Measurements from ENCODE around the gene ATM.
A peak's percentile ranks its signal among the peaks of the same experiment; 100 is the strongest.
"Not testable (repeated sequence)": the region's sequence is repeated elsewhere in the genome, so short reads cannot be mapped to it uniquely, and the experiment has no call there.

Gene ATM

DNA sequence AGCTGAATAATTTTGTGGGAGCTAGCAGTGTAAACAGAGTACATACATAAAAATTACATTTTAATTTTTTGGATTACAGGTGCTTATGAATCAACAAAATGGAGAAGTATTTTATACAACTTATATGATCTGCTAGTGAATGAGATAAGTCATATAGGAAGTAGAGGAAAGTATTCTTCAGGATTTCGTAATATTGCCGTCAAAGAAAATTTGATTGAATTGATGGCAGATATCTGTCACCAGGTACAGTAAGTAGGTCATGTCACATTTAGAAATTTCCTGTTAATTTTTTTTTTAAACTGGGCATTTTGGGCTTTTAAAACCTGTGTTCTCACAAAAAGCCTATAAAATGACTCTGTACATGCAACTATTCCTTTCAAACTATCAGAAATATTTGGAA is 24.0 kb downstream of the ATM start:
- TF ChIP-seq POU2F2 (IDR thresholded peaks at IDR 0.05; ENCODE audit: low read depth, low read length) (no peak), TAF1 (IDR thresholded peaks at IDR 0.05; ENCODE audit: low read depth, low read length) (no peak), PAX5 (IDR thresholded peaks at IDR 0.05; ENCODE audit: insufficient read depth, low read length, severe bottlenecking) (no peak), SPI1 (IDR thresholded peaks at IDR 0.05; ENCODE audit: low read depth, low read length) (no peak), POLR2AphosphoS5 (IDR thresholded peaks at IDR 0.05; ENCODE audit: low read depth, low read length) (no peak), POLR2A (IDR thresholded peaks at IDR 0.05; ENCODE audit: low read depth, low read length) (no peak)
- DNase-seq (ENCODE audit: insufficient read length, low spot score) (no peak), FAIRE-seq (no peak)

DNA sequence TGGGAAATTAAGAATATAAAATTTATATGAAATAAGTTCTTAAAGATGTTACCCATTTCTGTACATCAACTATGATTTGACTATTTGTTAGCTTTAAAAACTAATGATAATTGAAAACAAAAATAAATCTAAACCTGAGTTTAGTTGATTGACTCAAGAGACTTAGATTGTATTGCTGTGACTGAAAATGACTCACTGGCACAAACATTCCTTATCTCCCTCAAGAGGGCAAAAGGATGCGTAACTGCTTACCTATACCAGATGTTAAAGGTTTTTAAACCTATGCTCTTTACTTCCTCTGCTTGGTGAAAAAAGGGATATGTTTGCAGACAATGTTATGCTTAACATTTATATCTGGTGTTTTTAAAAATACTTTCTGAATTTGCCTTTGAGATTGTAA is 30.3 kb downstream of the ATM start:
- no peak for FAIRE-seq
- TF ChIP-seq POLR2A (IDR thresholded peaks at IDR 0.05; ENCODE audit: low read depth, low read length) (no peak), SPI1 (IDR thresholded peaks at IDR 0.05; ENCODE audit: low read depth, low read length) (no peak), TAF1 (IDR thresholded peaks at IDR 0.05; ENCODE audit: low read depth, low read length) (no peak), PAX5 (IDR thresholded peaks at IDR 0.05; ENCODE audit: insufficient read depth, low read length, severe bottlenecking) (no peak), POU2F2 (IDR thresholded peaks at IDR 0.05; ENCODE audit: low read depth, low read length) (no peak), POLR2AphosphoS5 (IDR thresholded peaks at IDR 0.05; ENCODE audit: low read depth, low read length) (no peak)

DNA sequence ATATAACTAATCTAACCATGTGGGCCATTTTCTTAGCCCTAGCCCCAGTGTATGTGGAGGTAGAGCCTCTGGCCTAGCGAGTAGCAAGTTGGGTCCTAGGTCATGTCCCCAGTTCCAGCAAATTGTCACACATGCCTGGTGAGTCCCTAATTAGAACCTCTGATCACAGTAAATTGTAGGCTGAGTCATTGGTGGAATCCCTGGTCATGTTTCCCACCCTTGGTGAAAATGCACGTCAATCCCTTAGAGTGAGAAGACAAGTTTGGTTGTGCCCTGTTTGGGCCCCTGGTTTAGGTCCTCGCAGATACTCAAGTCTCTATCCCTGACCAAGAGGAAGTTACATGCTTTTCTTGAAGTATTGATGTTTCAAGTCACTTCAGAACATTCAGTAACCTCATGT is 46.7 kb downstream of the ATM start:
- no peak for TF ChIP-seq PAX5 (IDR thresholded peaks at IDR 0.05; ENCODE audit: insufficient read depth, low read length, severe bottlenecking)
- no peak for TF ChIP-seq SPI1 (IDR thresholded peaks at IDR 0.05; ENCODE audit: low read depth, low read length)
- no peak for TF ChIP-seq POLR2AphosphoS5 (IDR thresholded peaks at IDR 0.05; ENCODE audit: low read depth, low read length)
- TF ChIP-seq TAF1 (IDR thresholded peaks at IDR 0.05; ENCODE audit: low read depth, low read length) = no peak
- no peak for TF ChIP-seq POLR2A (IDR thresholded peaks at IDR 0.05; ENCODE audit: low read depth, low read length)
- TF ChIP-seq POU2F2 (IDR thresholded peaks at IDR 0.05; ENCODE audit: low read depth, low read length) = no peak
- DNase-seq (ENCODE audit: insufficient read length, low spot score) (no peak), FAIRE-seq (no peak)

More for the DNA sequence above, 30.3 kb downstream of the ATM start:
- no peak for DNase-seq (ENCODE audit: insufficient read length, low spot score)

DNA sequence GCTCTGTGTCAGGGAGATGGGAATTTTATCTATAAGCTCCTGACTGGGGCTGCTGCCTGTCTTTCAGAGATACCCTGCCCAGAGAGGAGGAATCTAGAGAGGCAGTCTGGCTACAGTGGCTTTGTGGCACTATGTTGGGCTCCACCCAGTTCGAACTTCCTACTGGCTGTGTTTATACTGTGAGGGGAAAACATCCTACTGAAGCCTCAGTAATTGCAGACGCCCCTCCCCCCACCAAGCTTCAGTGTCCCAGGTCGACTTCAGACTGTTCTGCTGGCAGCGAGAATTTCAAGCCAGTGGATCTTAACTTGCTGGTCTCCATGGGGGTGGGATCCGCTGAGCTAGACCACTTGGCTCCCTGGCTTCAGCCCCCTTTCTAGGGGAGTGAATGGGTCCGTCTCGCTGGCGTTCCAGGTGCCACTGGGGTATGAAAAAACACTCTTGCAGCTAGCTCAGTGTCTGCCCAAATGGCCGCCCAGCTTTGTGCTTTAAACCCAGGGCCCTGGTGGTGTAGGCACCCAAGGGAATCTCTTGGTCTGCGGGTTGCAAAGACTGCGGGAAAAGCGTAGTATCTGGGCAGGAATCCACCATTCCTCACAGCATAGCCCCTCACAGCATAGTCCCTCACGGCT is 54.2 kb downstream of the ATM start:
- not testable (repeated sequence) for DNase-seq (ENCODE audit: insufficient read length, low spot score); FAIRE-seq

DNA sequence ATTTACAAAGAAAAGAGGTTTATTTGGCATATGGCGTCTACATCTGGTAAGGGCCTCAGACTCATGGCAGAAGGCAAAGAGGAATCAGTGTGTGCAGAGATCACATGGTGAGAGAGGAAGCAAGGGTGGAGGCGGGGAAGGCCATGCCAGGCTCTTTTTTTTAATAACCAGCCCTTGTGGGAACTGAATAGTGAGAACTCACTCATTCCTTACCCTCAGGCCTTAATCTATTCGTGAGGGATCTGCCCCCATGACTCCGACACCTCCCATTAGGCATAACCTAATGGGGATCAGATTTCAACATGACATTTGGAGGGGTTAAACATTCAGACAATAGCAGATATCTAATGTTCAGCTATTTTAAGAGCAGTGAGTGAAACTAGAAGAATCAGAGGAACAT is 55.7 kb downstream of the ATM start:
- no peak for FAIRE-seq
- TF ChIP-seq PAX5 (IDR thresholded peaks at IDR 0.05; ENCODE audit: insufficient read depth, low read length, severe bottlenecking) = no peak
- TF ChIP-seq SPI1 (IDR thresholded peaks at IDR 0.05; ENCODE audit: low read depth, low read length) = no peak
- no peak for TF ChIP-seq POLR2AphosphoS5 (IDR thresholded peaks at IDR 0.05; ENCODE audit: low read depth, low read length)
- TF ChIP-seq TAF1 (IDR thresholded peaks at IDR 0.05; ENCODE audit: low read depth, low read length) = no peak
- no peak for TF ChIP-seq POLR2A (IDR thresholded peaks at IDR 0.05; ENCODE audit: low read depth, low read length)
- TF ChIP-seq POU2F2 (IDR thresholded peaks at IDR 0.05; ENCODE audit: low read depth, low read length) = no peak
- DNase-seq (ENCODE audit: insufficient read length, low spot score) = no peak

DNA sequence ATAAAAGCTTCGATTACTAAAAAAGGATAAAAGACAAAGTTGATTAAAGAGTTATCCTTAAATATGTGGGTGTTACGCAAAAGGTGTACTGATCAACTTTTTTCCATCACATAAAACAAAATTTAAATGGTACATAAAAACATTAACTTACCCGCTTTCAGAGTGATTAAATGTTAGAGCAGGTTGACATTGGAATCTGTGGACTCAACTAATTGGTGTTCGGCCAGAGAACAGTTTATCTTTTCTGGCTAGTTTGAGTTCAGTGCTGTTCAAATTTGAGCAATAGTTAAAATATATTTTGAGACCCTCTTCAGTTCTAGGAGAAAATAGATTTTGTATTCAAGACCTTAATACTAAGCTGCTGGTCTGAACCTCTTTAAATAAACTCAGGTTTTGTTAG is 56.1 kb downstream of the ATM start:
- TF ChIP-seq POLR2A (IDR thresholded peaks at IDR 0.05; ENCODE audit: low read depth, low read length) (no peak), PAX5 (IDR thresholded peaks at IDR 0.05; ENCODE audit: insufficient read depth, low read length, severe bottlenecking) (no peak), TAF1 (IDR thresholded peaks at IDR 0.05; ENCODE audit: low read depth, low read length) (no peak), POU2F2 (IDR thresholded peaks at IDR 0.05; ENCODE audit: low read depth, low read length) (no peak), POLR2AphosphoS5 (IDR thresholded peaks at IDR 0.05; ENCODE audit: low read depth, low read length) (no peak)
- DNase-seq (ENCODE audit: insufficient read length, low spot score) (no peak), FAIRE-seq (no peak)

DNA sequence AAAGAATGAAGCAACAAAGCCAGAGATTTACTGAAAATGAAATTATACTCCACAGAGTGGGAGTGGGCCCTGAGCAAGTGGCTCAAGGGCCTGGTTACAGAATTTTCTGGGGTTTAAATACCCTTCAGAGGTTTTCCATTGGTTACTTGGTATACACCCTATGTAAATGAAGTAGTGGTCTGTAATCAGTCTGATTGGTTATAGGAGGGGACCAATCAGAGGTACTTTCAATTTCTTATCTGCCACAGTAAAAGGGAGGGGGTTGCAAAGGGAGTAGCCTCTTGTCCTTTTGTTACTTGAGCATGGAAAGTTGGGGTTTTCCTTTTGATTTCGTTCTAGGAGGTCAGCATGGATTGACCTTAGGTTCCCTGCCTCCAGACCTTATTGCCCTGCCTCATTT is 63.5 kb downstream of the ATM start:
- TF ChIP-seq PAX5 (IDR thresholded peaks at IDR 0.05; ENCODE audit: insufficient read depth, low read length, severe bottlenecking) (no peak), SPI1 (IDR thresholded peaks at IDR 0.05; ENCODE audit: low read depth, low read length) (no peak), POLR2AphosphoS5 (IDR thresholded peaks at IDR 0.05; ENCODE audit: low read depth, low read length) (no peak), POLR2A (IDR thresholded peaks at IDR 0.05; ENCODE audit: low read depth, low read length) (no peak), POU2F2 (IDR thresholded peaks at IDR 0.05; ENCODE audit: low read depth, low read length) (no peak), TAF1 (IDR thresholded peaks at IDR 0.05; ENCODE audit: low read depth, low read length) (no peak)
- DNase-seq (ENCODE audit: insufficient read length, low spot score) = no peak
- FAIRE-seq = no peak

DNA sequence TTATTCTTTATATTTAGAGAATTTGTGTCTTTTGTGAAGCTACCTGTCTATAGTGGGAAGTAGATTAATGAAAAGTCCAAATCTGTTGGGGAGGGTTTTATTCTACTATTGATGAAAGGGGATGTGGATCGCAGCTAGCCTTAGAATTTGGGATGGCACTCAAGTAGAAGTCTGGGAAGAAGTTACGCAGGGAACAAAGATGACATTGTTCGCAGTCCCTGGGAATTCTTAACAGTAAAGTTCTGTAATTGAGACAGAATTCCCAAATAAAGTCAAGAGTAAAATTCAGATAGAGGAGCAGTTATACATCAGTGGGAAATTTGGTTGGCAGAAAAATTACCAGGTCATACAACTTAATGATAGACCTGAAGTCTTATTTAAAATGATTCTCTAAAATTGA is 64.1 kb downstream of the ATM start:
- DNase-seq (ENCODE audit: insufficient read length, low spot score) (no peak), FAIRE-seq (no peak)
- TF ChIP-seq PAX5 (IDR thresholded peaks at IDR 0.05; ENCODE audit: insufficient read depth, low read length, severe bottlenecking) = no peak
- TF ChIP-seq POLR2AphosphoS5 (IDR thresholded peaks at IDR 0.05; ENCODE audit: low read depth, low read length) = no peak
- TF ChIP-seq POU2F2 (IDR thresholded peaks at IDR 0.05; ENCODE audit: low read depth, low read length) = no peak
- TF ChIP-seq SPI1 (IDR thresholded peaks at IDR 0.05; ENCODE audit: low read depth, low read length) = no peak
- no peak for TF ChIP-seq POLR2A (IDR thresholded peaks at IDR 0.05; ENCODE audit: low read depth, low read length)
- no peak for TF ChIP-seq TAF1 (IDR thresholded peaks at IDR 0.05; ENCODE audit: low read depth, low read length)

DNA sequence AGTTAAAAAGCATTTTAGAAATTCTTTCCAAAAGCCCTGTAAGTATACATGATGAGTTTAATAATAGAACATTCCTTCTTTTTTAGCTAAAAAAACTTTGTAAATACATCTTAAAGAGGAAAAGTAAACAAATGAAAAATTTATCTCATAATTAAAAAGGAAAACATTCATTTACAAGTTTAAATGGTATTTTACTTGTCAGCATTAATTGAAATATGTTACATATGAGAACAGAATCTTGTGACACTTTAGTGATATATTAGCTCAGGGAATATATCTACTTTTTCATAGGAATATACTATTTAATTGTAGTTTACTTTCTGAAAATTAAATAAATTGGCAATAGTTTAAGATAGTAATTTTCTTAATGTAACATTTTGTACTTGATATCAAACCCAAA is 66.2 kb downstream of the ATM start:
- not testable (repeated sequence) for FAIRE-seq; DNase-seq (ENCODE audit: insufficient read length, low spot score)

DNA sequence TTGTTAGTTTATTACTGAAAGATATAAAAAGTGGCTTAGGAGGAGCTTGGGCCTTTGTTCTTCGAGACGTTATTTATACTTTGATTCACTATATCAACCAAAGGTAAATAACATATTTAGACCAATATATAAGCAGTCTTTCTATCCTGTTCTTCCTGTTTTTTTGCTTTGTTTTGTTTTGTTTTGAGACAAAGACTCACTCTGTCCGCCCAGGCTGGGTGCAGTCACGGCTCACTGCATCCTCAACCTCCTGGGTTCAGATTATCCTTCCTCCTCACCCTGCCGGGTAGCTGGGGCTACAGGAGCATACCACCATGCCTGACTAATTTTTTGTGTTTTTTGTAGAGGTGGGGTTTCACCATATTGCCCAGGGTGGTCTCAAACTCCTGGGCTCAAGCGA is 66.8 kb downstream of the ATM start:
- DNase-seq (ENCODE audit: insufficient read length, low spot score) (no peak), FAIRE-seq (peak; percentile 85)
- peak; percentile 83 for TF ChIP-seq PAX5 (IDR thresholded peaks at IDR 0.05; ENCODE audit: insufficient read depth, low read length, severe bottlenecking)
- TF ChIP-seq TAF1 (IDR thresholded peaks at IDR 0.05; ENCODE audit: low read depth, low read length) = no peak
- no peak for TF ChIP-seq POU2F2 (IDR thresholded peaks at IDR 0.05; ENCODE audit: low read depth, low read length)
- no peak for TF ChIP-seq POLR2AphosphoS5 (IDR thresholded peaks at IDR 0.05; ENCODE audit: low read depth, low read length)
- TF ChIP-seq POLR2A (IDR thresholded peaks at IDR 0.05; ENCODE audit: low read depth, low read length) = no peak
- TF ChIP-seq SPI1 (IDR thresholded peaks at IDR 0.05; ENCODE audit: low read depth, low read length) = no peak
